ENCODE results near the gene MLLT10.
A peak's percentile ranks its signal among the peaks of the same experiment; 100 is the strongest.

Gene MLLT10

DNA sequence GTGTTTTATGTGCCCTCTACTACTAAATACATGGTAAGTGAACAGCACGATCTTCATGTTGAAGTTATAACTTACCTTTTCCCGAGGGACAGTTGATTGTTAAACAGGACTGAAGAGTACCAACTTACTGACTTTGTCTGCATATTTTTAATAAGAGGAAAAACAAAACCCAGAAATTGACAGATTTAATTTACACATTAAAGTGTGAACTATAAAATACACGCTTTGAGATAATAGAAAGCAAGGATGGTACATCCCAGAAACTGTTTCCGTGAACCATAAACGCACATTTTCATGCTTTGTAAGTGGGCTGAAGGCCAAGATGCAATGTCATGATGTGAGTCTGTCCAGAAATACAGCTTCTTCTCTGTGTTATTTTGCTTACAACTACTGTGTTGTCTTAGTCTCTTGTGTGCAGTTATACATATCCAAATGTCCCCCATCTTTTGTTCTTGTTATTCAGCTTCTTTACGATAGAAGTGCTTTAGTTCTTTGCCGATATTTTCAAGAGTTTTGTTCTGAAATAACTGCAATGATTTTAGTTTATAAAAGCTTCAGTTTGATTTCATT, 190.1 kb downstream of the MLLT10 start:
- peaks cover 34% of the 10 kb centered on the region for H3K4me1 ChIP-seq (ENCODE audit: insufficient read depth, low read length)
- H3K27ac ChIP-seq (ENCODE audit: low read length) = no peak overlapping the region

DNA sequence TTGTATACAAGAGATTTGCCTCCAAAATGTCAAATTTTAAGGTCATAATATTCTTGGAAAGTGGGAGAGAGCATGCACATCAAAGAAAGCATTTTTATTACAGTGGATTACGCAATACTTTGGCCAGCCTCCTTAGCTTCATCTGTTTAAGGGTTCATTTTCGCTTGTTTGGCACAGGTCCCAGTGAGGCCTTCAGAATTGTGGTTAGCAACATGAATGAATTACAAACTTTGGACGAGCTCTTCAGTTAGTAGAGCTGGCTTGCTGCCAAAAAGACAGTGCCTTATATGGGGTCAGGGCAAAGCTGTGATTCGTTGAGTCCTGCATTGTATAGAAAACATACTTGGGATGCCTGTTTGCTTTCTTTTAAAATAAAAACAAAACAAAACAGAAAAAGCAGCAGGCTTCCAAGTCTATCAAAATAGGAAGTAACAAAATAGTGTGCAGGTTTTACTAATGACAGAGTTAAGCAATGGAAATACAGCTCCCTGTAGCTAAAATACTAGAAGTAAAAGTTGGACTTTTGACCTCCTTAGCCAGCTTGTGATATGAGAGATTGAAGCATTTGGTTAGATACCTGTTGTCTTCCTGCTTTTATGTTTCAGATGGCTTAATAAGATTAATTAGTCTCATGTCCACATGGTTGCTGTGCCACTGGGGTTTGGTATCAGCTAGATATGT, 190.8 kb downstream of the MLLT10 start:
- no peaks in the 10 kb centered on the region for H3K27me3 ChIP-seq (ENCODE audit: insufficient read depth, low read length)
- H3K36me3 ChIP-seq (ENCODE audit: insufficient read depth, low read depth, low read length) = peaks cover 58% of the 10 kb centered on the region
- peaks cover 32% of the 10 kb centered on the region for H3K4me1 ChIP-seq (ENCODE audit: insufficient read depth, low read length)
- H3K27ac ChIP-seq (ENCODE audit: low read length) = no peak overlapping the region
- H3K4me3 ChIP-seq (ENCODE audit: low read length) = no peak overlapping the region
- no peak overlapping the region for H3K9ac ChIP-seq (ENCODE audit: low read depth, low read length)
- no peaks in the 10 kb centered on the region for H3K9me3 ChIP-seq (ENCODE audit: insufficient read depth, low read depth, low read length)

More for the DNA sequence above, 190.1 kb downstream of the MLLT10 start:
- Histone ChIP-seq H3K36me3 (ENCODE audit: insufficient read depth, low read depth, low read length) (peaks cover 58% of the 10 kb centered on the region), H3K4me3 (ENCODE audit: low read length) (no peak overlapping the region), H3K9ac (ENCODE audit: low read depth, low read length) (no peak overlapping the region), H3K27me3 (ENCODE audit: insufficient read depth, low read length) (no peaks in the 10 kb centered on the region), H3K9me3 (ENCODE audit: insufficient read depth, low read depth, low read length) (no peaks in the 10 kb centered on the region)

DNA sequence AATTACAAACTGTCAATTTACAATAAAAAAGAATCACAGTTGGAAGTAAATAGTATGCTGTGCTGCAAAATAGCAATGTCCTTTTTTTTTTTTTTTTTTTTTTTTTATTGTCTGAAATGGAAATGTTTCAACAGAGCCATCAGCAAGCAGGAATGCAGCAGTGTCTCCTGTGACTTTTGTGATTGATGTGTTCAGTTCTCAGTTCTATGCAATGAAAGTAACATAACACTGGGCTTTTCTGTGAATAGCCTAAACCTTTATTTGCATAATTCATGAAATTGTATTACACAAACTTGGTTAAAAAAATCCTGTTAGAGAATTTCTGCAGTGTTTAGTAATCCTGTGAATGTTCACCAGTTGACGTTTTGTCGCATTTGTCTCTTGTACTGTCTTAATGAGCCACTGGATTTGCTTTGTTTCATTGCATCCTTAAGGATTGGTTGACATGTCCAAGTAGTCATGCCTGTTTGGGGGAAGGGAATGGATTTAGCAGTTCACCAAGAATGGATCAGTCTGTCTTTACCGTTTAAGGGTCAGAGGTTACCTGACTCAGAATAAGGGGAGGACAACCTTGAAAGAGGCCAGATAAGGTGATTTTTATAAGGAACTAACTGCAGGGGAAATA, 192.7 kb downstream of the MLLT10 start:
- H3K27me3 ChIP-seq (ENCODE audit: insufficient read depth, low read length) = no peaks in the 10 kb centered on the region
- H3K9ac ChIP-seq (ENCODE audit: low read depth, low read length) = no peak overlapping the region
- no peak overlapping the region; the same call in 1 of the 2 replicates for H3K4me3 ChIP-seq (ENCODE audit: low read length)
- H3K27ac ChIP-seq (ENCODE audit: low read length) = no peak overlapping the region
- peaks cover 62% of the 10 kb centered on the region for H3K36me3 ChIP-seq (ENCODE audit: insufficient read depth, low read depth, low read length)
- no peaks in the 10 kb centered on the region for H3K9me3 ChIP-seq (ENCODE audit: insufficient read depth, low read depth, low read length)
- H3K4me1 ChIP-seq (ENCODE audit: insufficient read depth, low read length) = peaks cover 27% of the 10 kb centered on the region

DNA sequence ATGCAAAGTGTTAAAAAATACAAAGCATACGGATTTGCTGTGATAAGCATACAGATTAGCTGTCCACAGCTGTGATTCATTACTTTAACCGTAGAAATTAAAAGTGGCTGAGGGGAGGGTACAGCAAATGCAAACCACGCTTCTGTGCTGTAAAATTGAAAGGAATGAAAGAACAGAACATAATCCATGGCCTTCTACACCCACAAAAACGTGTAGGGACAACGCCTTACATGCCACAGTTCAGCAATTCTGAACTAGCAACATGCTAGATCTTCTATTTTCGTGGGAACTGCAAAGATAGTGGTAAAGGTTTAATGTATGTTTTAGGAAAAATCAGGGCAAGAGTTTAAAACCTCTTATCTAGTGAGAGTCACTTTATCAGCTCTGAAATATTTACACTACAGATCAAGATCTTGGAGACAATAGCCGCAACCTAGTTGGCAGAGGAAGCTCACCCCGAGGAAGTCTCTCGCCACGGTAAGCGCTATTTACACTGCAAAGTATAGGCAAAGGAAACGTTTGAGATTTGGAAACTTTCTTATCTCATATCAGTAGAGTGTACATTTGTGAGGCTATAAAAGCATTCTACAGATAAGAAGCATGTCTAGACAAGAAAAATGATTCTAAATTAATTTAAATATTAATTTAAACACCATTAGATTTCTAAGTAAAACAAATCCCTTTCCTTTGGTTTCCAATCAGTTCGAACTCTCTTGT, 193.6 kb downstream of the MLLT10 start:
- peaks cover 60% of the 10 kb centered on the region for H3K36me3 ChIP-seq (ENCODE audit: insufficient read depth, low read depth, low read length)
- H3K9me3 ChIP-seq (ENCODE audit: insufficient read depth, low read depth, low read length) = no peaks in the 10 kb centered on the region
- no peak overlapping the region for H3K4me3 ChIP-seq (ENCODE audit: low read length)
- H3K4me1 ChIP-seq (ENCODE audit: insufficient read depth, low read length) = peaks cover 34% of the 10 kb centered on the region
- peak overlapping the region; percentile 54 for H3K27ac ChIP-seq (ENCODE audit: low read length)
- no peak overlapping the region for H3K9ac ChIP-seq (ENCODE audit: low read depth, low read length)
- no peaks in the 10 kb centered on the region for H3K27me3 ChIP-seq (ENCODE audit: insufficient read depth, low read length)

DNA sequence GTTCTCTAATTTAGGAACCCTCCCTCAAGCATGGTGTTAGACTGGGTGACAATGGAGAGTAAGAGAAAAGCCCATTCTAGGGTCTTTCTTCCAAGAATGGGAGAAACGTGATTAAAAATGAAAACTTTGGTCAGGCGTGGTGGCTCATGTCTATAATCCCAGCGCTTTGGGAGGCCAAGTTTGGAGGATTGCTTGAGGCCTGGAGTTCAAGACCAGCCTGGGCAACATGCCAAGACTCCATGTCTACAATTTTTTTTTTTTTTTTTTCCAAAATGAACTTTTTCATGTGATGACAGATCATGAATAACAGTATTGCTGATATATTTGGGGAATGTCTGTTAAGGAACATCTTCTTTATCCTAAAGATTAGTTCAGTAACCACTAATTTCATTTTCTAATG, 194.6 kb downstream of the MLLT10 start:
- Histone ChIP-seq H3K9me3 (ENCODE audit: insufficient read depth, low read depth, low read length) (no peaks in the 10 kb centered on the region), H3K27me3 (ENCODE audit: insufficient read depth, low read length) (no peaks in the 10 kb centered on the region), H3K9ac (ENCODE audit: low read depth, low read length) (no peak overlapping the region), H3K4me3 (ENCODE audit: low read length) (no peak overlapping the region), H3K27ac (ENCODE audit: low read length) (no peak overlapping the region), H3K36me3 (ENCODE audit: insufficient read depth, low read depth, low read length) (peaks cover 69% of the 10 kb centered on the region), H3K4me1 (ENCODE audit: insufficient read depth, low read length) (peaks cover 36% of the 10 kb centered on the region)

DNA sequence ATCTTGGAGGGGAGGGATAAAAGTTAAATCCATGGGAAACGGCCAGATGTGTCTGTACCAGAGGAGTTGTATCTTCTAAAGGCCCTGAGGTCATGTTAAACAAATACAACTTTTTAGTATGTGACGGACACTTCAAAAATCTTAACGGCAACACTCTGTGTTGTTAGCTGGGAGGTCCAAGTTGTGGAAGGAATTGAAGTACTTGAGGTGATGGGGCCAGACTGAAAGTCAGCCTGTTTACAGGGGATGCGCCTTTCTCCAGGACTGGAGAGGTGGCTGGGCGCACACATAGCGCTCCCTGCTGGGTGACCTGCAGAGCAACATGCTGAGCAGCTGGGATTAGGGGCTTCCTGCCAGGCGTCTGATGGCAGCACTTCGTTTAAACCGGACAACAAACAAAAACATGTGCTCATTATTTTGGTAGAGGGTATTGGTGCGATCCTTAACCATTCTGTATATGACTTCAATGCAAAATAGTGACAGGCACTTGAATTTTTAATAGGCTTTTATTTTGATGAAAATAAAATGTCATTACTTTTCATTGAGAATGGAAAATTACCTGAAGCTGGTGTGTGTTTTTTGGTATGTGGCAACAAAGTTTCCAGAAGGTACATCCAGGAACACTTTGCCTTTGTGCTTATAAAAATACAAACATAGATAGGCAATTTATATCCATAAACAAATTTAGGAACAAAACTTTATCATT, 198.2 kb downstream of the MLLT10 start:
- Histone ChIP-seq H3K27me3 (ENCODE audit: insufficient read depth, low read length) (no peaks in the 10 kb centered on the region), H3K9ac (ENCODE audit: low read depth, low read length) (peak overlapping the region; percentile 16; the same call in 1 of the 2 replicates), H3K27ac (ENCODE audit: low read length) (no peak overlapping the region), H3K4me3 (ENCODE audit: low read length) (no peak overlapping the region), H3K4me1 (ENCODE audit: insufficient read depth, low read length) (peaks cover 19% of the 10 kb centered on the region), H3K36me3 (ENCODE audit: insufficient read depth, low read depth, low read length) (peaks cover 85% of the 10 kb centered on the region), H3K9me3 (ENCODE audit: insufficient read depth, low read depth, low read length) (no peaks in the 10 kb centered on the region)

DNA sequence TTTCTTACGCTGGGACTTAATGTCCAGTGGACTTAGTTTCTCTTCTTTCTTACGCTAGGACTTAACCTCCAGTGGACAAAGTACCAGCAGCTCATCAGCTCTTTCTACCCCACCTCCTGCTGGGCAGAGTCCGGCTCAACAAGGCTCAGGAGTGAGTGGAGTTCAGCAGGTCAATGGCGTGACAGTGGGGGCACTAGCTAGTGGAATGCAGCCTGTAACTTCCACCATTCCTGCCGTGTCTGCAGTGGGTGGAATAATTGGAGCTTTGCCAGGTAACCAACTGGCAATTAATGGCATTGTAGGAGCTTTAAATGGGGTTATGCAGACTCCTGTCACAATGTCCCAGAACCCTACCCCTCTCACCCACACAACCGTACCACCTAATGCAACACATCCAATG, 199.7 kb downstream of the MLLT10 start:
- H3K4me1 ChIP-seq (ENCODE audit: insufficient read depth, low read length) = peaks cover 13% of the 10 kb centered on the region; the same call in 1 of the 2 replicates
- H3K4me3 ChIP-seq (ENCODE audit: low read length) = no peak overlapping the region
- H3K9ac ChIP-seq (ENCODE audit: low read depth, low read length) = no peak overlapping the region
- peaks cover 81% of the 10 kb centered on the region for H3K36me3 ChIP-seq (ENCODE audit: insufficient read depth, low read depth, low read length)
- no peak overlapping the region for H3K27ac ChIP-seq (ENCODE audit: low read length)
- no peaks in the 10 kb centered on the region for H3K9me3 ChIP-seq (ENCODE audit: insufficient read depth, low read depth, low read length)
- H3K27me3 ChIP-seq (ENCODE audit: insufficient read depth, low read length) = no peaks in the 10 kb centered on the region

DNA sequence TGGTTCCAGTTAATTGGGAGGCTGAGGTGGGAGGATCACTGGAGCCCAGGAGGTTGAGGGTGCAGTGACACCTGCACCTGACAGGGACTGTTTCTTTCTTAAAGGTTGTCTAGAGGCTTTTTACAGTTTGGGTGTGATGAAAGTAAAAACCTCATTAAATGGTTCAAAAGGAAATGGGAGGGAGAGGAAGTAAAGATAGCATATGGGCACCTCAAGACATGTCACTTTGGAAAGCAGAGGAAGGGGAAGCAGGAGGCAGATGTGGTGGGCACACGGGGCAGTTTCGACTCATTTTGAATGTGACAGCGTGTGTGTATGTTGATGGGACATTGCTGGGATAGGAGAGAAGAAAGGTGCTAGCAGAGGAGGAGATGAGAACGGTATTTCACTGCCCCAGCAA, 203.1 kb downstream of the MLLT10 start:
- Histone ChIP-seq H3K9ac (ENCODE audit: low read depth, low read length) (no peak overlapping the region), H3K27me3 (ENCODE audit: insufficient read depth, low read length) (no peaks in the 10 kb centered on the region), H3K4me3 (ENCODE audit: low read length) (no peak overlapping the region), H3K4me1 (ENCODE audit: insufficient read depth, low read length) (peaks cover 9% of the 10 kb centered on the region; the same call in 1 of the 2 replicates), H3K36me3 (ENCODE audit: insufficient read depth, low read depth, low read length) (peaks cover 94% of the 10 kb centered on the region), H3K27ac (ENCODE audit: low read length) (no peak overlapping the region), H3K9me3 (ENCODE audit: insufficient read depth, low read depth, low read length) (no peaks in the 10 kb centered on the region)

DNA sequence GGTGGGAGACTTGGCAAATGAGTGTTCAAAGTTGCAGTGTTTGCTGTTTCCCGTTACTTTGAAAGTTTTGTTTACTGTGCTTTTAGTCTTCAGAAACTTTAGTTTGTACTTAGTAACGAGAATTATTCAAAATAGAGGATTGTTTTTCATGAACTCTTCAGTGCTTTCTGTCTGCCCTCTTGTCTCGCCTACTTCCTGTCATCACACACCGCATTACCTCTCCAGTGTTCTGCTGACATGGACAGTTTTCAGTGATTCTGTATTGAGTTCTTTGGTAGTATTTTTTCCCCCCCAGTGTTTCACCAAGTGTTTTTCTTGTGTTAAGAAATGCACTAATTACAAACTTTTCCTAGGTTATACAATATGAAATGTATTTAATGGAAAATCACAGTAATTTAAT, 207.0 kb downstream of the MLLT10 start:
- no peaks in the 10 kb centered on the region for H3K27me3 ChIP-seq (ENCODE audit: insufficient read depth, low read length)
- no peak overlapping the region for H3K9ac ChIP-seq (ENCODE audit: low read depth, low read length)
- no peaks in the 10 kb centered on the region for H3K9me3 ChIP-seq (ENCODE audit: insufficient read depth, low read depth, low read length)
- no peaks in the 10 kb centered on the region for H3K4me1 ChIP-seq (ENCODE audit: insufficient read depth, low read length)
- H3K4me3 ChIP-seq (ENCODE audit: low read length) = no peak overlapping the region
- peaks cover 87% of the 10 kb centered on the region for H3K36me3 ChIP-seq (ENCODE audit: insufficient read depth, low read depth, low read length)
- H3K27ac ChIP-seq (ENCODE audit: low read length) = no peak overlapping the region

DNA sequence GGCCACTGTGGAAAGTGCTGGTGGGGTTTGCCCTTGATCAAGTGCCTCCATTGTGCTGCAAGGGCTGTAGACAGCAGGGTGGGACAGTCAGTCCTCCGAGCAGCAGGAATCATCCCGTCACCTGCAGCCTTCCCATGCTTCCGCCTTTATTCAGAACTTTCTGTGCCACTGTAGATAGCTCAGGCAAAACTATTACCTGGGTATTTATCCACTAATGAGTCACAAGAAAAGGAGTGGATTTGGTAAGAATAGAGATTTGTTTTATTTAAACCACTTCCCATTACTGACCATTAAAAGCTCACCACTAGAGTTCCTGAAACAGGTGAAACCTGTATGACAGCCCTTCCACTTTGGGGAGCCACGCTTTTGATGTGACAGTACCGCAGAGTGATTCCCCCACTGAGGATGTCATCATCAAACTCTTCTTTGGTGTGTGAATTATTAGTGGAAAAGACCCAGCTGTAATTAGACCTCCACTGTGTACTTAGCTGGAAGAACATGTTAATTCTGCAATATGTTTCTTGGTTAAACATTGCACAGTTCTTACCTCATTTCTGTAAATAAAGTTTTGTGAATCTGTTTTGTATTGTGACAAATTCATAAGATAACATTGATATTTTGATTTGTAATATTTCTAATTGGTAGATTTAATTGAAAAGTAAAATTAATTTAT, 208.8 kb downstream of the MLLT10 start:
- Histone ChIP-seq H3K9ac (ENCODE audit: low read depth, low read length) (no peak overlapping the region), H3K4me1 (ENCODE audit: insufficient read depth, low read length) (no peaks in the 10 kb centered on the region), H3K9me3 (ENCODE audit: insufficient read depth, low read depth, low read length) (no peaks in the 10 kb centered on the region), H3K36me3 (ENCODE audit: insufficient read depth, low read depth, low read length) (peaks cover 70% of the 10 kb centered on the region), H3K27ac (ENCODE audit: low read length) (no peak overlapping the region), H3K27me3 (ENCODE audit: insufficient read depth, low read length) (no peaks in the 10 kb centered on the region), H3K4me3 (ENCODE audit: low read length) (no peak overlapping the region)

DNA sequence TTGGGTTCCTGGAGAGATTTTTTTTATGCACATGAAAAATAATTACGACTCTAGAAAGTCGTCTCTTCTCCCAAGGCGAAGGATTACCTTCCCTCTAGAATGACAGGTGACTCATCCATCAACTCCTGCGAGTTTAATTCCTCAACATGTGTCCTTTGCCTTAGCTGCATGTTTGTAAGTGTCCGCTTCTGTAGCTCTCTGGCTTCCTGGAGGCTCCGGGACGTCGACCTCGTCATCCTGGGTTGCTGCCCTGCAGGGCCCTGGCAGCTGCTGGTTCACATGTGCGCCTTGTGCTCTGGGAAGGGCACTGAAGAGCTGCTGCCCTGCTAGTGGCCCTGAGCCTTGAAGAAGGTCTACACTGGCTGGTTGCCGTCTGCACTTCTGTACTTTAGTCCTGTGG, 210.2 kb downstream of the MLLT10 start:
- H3K27ac ChIP-seq (ENCODE audit: low read length) = no peak overlapping the region
- no peaks in the 10 kb centered on the region; the same call in 1 of the 2 replicates for H3K4me1 ChIP-seq (ENCODE audit: insufficient read depth, low read length)
- no peak overlapping the region for H3K4me3 ChIP-seq (ENCODE audit: low read length)
- no peak overlapping the region for H3K9ac ChIP-seq (ENCODE audit: low read depth, low read length)
- peaks cover 59% of the 10 kb centered on the region for H3K36me3 ChIP-seq (ENCODE audit: insufficient read depth, low read depth, low read length)
- H3K27me3 ChIP-seq (ENCODE audit: insufficient read depth, low read length) = no peaks in the 10 kb centered on the region
- H3K9me3 ChIP-seq (ENCODE audit: insufficient read depth, low read depth, low read length) = no peaks in the 10 kb centered on the region

Measured in iPS-20b (cell line).